Colonic mucosa (tissue), 4 donors: ENCODE measurements around the gene LYVE1. TPM values are rescaled to one million over a fixed set of nuclear protein-coding genes. Genes with fewer than 3 reads are reported as not detected.

Experiments used
- DNase-seq: peaks from one replicate; pipeline ENCODE4 v3.0.0-alpha.2; 2020
- H3K27ac ChIP-seq: fragments of 200-600 bp; one replicate; pipeline ENCODE4 v1.8.0; 2021
- H3K27me3 ChIP-seq: fragments of 200-600 bp; one replicate; pipeline ENCODE4 v1.8.0; 2021
- H3K36me3 ChIP-seq: fragments of 200-600 bp; one replicate; pipeline ENCODE4 v1.8.0; 2021
- H3K4me1 ChIP-seq: fragments of 200-600 bp; one replicate; pipeline ENCODE4 v1.8.0; 2021; ENCODE audit warnings: mild to moderate bottlenecking
- H3K4me3 ChIP-seq: fragments of 200-600 bp; one replicate; pipeline ENCODE4 v1.8.0; 2021
- H3K9ac ChIP-seq, 2 donors: one replicate each; pipeline ENCODE4 v1.7.0; 2013; ENCODE audit warnings: control low read depth in 2 of 2, low read depth in 2 of 2, low read length in 2 of 2
- H3K9me3 ChIP-seq: fragments of 200-600 bp; one replicate; pipeline ENCODE4 v1.8.0; 2021
- CTCF ChIP-seq: fragments of 200-600 bp; IDR thresholded peaks from one replicate; pipeline ENCODE4 v1.8.0; 2022; ENCODE audit warnings: antibody characterized with exemption, mild to moderate bottlenecking
- intact Hi-C: fragments of 100-400 bp; cut with DNase I; formaldehyde crosslinking; loops from one replicate; pipeline ENCODE4 v1.14.1; 2022
- total RNA-seq, 2 donors: library from RNA; stranded (reverse); fragmentation: NEBNext Ultra II Directional in 1 of 2; extraction: Animal tissue kit (Norgen Biotek cat#: 25700) in 1 of 2; gene quantifications; one replicate each; pipeline ENCODE4 v1.2.1, GENCODE V29; 2021
- donor health status: healthy.
- donor health status: DM: no; HTN: no; CAD: no.
- donor health status: DM: no; HTN: no; CAD: no.

LYVE1 gene
- total RNA-seq, 2 donors from 2014 or later = 10.3 to 29.3 TPM

GRCh38 chr11:10519630-10520029, 48.8 kb downstream of the LYVE1 start:
- Histone ChIP-seq H3K27me3 (no peaks in the 10 kb centered on the region), H3K9me3 (no peaks in the 10 kb centered on the region), H3K27ac (no peak overlapping the region), H3K36me3 (peaks cover 4% of the 10 kb centered on the region), H3K4me1 (no peaks in the 10 kb centered on the region), H3K9ac (no peak overlapping the region), H3K4me3 (no peak overlapping the region)
- intact Hi-C loops = loop anchor here (10.0 kb wide), 3 partner anchors 115 to 215 kb away; no protein-coding TSS in a partner anchor
- DNase-seq = no peak
- no peak for TF ChIP-seq CTCF

- Histone ChIP-seq H3K36me3 (peaks cover 4% of the 10 kb centered on the region), H3K4me3 (no peak overlapping the region), H3K9ac (no peak overlapping the region), H3K27ac (no peak overlapping the region), H3K9me3 (no peaks in the 10 kb centered on the region), H3K27me3 (no peaks in the 10 kb centered on the region), H3K4me1 (no peaks in the 10 kb centered on the region)
- intact Hi-C loops = loop anchor here (10.0 kb wide), 3 partner anchors 114 to 216 kb away; no protein-coding TSS in a partner anchor
- DNase-seq = no peak
- no peak for TF ChIP-seq CTCF
Observed at GRCh38 chr11:10518891-10519290, 49.6 kb downstream of the LYVE1 start.

GRCh38 chr11:10518123-10518522, 50.3 kb downstream of the LYVE1 start:
- peaks cover 4% of the 10 kb centered on the region for H3K36me3 ChIP-seq

GRCh38 chr11:10515418-10515817, 53.0 kb downstream of the LYVE1 start:
- intact Hi-C loops = loop anchor here (10.0 kb wide), 3 partner anchors 111 to 219 kb away; no protein-coding TSS in a partner anchor
- TF ChIP-seq CTCF = no peak
- no peaks in the 10 kb centered on the region for H3K4me1 ChIP-seq
- no peak for DNase-seq
- H3K36me3 ChIP-seq = no peaks in the 10 kb centered on the region
- no peak overlapping the region for H3K4me3 ChIP-seq
- no peaks in the 10 kb centered on the region for H3K27me3 ChIP-seq
- H3K9ac ChIP-seq = no peak overlapping the region
- H3K9me3 ChIP-seq = no peaks in the 10 kb centered on the region
- H3K27ac ChIP-seq = no peak overlapping the region

More at GRCh38 chr11:10518123-10518522, 50.3 kb downstream of the LYVE1 start:
- no peak for TF ChIP-seq CTCF
- Histone ChIP-seq H3K9me3 (no peaks in the 10 kb centered on the region), H3K27ac (no peak overlapping the region), H3K4me3 (no peak overlapping the region), H3K9ac (no peak overlapping the region), H3K4me1 (no peaks in the 10 kb centered on the region), H3K27me3 (no peaks in the 10 kb centered on the region)
- no peak for DNase-seq
- intact Hi-C loops = loop anchor here (10.0 kb wide), 3 partner anchors 113 to 217 kb away; no protein-coding TSS in a partner anchor

GRCh38 chr11:10514709-10515108, 53.8 kb downstream of the LYVE1 start:
- Histone ChIP-seq H3K27ac (no peak overlapping the region), H3K27me3 (no peaks in the 10 kb centered on the region), H3K4me3 (no peak overlapping the region), H3K36me3 (no peaks in the 10 kb centered on the region), H3K9ac (no peak overlapping the region), H3K4me1 (no peaks in the 10 kb centered on the region), H3K9me3 (no peaks in the 10 kb centered on the region)
- no peak for DNase-seq
- TF ChIP-seq CTCF = no peak
- intact Hi-C loops = loop anchor here (10.0 kb wide), 3 partner anchors 110 to 220 kb away; no protein-coding TSS in a partner anchor
